Activated CD4-positive, alpha-beta T cell treated with anti-CD3 and anti-CD28 coated beads, Interleukin-2, Interleukin-6, amounts not matched to agents 100 ng/mL and 50 ng/mL, durations not matched to agents 16 hours and 8 hours (primary cell): ENCODE data around the gene SLC9A8.
"Not testable (repeated sequence)": the region's sequence is repeated elsewhere in the genome, so short reads cannot be mapped to it uniquely, and the experiment has no call there.

ENCODE experiments used
- DNase-seq: peaks from one replicate; pipeline ENCODE4 v3.0.0-alpha.2; 2020

Gene SLC9A8

DNA sequence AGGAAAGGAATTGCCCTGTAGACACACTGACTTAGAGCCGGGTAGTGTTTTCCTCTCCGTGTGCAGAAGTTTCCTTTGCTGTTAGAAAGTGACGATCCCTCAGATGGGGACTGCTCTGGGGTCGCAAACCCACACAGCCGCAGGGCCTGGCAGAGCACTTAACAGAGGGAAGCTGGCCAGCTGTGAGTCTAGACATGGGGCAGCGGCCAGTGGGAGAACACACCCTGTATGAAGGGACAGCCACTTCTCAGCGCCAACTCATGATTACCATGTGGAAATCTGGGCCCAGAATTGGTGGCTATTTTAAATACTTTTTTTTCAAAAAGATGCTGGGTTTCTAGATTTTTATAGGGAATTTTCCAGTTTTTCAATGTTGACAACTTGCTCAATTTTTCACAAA lies 39.4 kb downstream of the SLC9A8 start:
- DNase-seq: no peak

DNA sequence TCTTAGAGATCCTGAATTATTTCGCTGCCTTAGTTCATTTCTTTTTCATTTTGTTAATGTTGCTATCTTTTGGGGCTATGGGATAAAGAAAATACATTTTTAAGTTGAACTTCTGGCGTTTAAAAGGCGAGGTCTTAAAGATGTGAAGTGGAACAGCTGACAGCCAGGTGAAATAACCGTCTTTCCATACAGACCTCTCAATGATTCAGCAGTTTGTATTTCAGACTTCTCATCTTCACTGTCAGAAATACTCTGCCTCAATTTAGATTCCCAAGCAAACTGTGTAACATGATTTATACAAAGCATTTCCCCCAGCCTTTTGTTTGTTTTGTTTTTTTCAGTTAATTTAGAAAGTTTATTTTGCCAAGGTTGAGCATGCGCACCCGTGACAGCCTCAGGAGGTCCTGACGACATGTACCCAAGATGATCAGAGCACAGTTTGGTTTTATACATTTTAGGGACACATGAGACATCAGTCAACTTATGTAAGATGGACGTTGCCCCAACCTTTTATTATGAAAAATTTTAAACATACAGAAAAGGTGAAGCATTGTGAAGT lies 40.0 kb downstream of the SLC9A8 start:
- DNase-seq: no peak

DNA sequence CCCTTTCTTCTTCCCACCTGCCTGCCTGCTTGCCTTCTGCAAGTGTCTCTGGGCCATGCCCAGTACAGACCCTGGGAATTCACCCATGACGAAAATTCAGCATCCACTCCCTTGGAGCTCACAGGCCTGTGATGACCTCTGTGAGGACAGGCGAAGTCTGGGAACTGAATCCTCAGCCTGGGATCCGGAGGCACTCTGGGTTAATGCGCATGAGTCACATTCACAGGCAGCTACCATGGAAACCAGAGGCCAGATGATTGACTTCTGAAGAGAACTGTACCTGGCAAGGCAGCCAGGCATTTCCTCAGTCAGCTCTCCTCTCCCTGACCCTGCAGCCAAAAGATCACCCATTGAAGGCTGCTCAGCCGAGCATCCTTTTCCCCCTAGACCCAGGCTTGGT lies 41.0 kb downstream of the SLC9A8 start:
- DNase-seq: no peak

DNA sequence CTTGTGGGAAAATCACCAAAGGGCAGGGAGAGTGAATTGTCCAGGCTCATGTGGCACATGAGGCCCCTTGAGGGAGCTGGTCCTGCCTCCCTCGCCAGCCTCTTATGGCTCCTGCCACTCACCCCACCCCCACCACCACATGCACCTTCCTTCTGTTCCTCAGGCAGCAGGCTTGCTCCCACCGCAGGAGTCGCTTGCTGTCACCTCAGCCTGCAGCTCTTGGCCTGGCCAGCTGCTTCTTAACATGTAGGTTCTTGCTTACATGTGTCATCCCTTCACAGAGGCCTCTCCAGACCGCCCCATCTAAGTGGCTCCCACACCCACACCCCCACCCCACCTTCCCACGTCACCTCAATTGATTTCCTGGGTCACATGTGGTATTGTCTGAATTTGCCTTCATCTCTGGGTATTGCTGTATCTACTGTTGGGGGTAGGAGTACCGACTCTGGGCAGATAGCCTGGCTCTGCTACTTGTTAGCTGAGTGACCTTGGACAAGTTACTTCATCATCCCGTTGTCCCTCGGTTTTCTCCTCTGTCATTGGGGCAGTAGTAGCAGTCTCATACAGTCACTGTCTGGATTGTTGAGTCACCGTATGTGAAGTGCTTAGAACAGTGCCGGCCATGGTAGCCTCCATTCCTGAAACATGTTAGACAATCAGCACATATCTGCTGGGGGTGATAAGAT lies 41.7 kb downstream of the SLC9A8 start:
- no peak for DNase-seq

DNA sequence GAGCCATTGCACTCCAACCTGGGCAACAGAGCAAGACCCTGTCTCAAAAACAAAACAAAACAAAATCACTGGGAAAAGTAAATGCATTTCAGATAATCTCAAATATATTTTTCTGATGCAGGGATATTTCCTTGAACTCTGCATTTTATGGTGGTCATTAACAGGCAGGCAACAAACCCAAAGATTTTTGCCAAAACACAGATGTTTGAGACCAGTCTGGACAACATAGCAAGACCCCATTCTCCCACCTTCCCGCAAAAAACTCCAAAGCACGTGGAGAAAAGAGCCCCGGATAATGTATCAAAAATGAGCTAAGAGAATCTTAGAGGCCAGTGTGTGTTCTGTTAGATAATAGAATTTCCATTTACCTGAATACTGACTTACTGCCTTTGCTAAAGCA lies 44.3 kb downstream of the SLC9A8 start:
- no peak for DNase-seq

DNA sequence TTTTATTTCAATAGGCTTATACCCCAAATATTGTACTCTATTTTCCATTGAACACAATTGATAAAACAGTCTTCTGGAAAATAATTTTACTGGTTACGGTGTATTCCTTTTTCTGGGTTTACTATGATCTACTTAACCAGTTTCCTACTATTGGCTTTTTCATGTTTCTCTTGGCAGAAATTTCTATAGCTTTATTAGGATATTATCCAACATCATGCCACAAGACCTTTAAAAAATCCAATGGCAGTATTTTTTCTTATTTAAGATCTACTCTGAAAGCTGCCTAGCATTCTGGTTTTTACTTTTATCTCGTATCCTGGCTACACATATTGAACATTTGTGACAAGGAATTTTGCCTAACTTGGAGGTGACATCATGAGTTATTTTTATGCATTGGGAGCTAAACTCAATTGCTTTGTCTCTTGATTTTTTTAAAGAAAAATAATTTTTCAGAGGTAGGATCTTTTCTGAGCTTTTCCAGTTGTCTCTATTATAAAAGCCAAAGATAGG lies 45.5 kb downstream of the SLC9A8 start:
- DNase-seq: no peak

DNA sequence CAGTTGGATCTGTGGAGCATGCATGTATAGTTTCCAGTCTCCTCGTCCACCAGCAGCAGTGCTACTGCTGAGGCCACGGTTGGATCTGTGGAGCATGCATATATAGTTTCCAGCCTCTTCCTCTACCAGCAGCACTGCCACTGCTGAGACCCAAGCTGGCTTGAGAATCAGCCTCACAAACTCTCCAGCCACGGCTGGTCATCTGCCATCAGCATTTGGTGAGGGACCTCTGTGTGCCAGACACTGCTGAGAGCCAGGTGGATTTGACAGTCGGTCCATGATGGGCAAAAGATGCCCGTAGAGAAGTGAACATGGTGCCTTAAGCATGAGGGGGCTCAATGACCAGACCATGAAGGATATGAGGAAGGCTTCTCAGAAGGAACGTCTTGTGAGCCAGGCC lies 46.4 kb downstream of the SLC9A8 start:
- no peak for DNase-seq

DNA sequence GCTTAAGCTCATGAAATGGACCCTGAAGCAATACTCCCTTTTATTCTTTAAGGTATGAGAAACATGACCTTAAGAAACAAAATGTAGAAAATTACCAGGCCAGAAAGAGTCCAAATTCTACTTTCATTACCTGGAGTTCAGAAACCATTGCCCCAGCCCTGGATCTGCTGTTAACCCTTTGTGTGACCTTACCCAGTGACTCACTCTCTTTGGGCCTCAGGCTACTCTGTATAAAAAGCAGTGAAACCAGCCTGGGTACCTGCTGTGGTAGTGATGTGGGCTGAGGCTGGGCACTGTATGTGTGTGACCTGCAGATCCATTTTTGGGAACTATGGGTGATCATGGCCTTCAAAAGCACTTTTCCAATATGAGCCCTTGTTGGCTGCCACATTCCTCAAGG lies 47.2 kb downstream of the SLC9A8 start:
- DNase-seq: no peak

DNA sequence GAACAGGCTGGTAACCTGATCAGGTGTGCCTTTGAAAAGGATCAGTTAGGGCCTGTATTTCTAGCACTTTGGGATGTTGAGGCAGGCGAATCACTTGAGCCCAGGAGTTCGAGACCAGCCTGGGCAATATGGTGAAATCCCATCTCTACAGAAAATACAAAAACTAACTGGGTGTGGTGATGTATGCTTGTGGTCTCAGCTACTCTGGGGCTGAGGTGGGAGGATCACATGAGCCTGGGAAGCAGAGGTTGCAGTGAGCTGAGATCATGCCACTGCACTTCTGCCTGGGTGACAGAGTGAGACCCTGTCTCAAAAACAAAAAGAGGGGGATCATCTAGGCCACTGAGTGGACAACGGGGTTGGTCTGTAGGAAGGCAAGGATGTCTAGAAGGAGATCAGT lies 48.6 kb downstream of the SLC9A8 start:
- not testable (repeated sequence) for DNase-seq

DNA sequence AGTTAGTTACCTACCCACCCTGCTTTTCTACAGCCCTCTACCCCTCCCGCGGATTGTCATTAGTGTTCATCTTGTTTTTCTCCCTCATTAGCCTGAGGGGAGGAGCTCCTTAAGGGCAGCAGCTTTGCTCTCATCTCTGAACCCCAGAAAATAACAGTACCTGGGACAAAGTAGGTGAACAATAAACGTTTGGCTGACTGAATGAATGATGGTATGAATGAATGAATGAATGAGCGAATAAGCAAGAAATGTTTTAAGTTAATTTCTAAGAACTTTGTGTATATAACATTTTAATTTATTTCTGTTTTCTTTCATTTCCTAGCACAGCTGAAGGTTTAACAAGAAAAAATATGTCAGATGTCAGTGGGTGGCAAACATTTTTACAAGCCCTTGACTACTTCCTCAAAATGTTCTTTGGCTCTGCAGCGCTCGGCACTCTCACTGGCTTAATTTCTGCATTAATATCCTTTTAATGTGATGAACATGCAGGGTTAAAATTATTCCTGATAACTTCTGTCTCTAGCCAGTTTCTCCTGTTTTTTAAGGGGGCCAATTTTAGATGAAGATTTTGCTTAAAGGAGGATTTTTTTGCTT lies 50.1 kb downstream of the SLC9A8 start:
- no peak for DNase-seq

DNA sequence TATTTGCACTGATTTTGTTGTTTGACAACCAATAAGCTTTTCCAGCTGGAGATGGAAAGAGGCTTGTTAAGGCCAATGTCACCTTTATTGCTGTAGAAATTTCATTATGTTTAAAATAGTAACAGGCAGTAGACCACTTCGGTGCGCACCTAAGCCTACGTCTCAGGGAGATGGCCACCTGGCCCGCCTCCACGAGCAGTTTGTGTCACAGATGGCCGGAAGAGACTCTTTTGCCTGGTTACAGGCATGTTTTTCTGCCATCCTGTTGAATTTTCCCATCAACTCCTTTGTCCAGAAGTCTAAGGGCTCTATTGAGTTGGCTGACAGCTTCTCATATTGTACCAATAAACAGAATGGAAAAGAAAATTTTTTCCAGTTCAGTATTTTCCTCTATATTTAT lies 51.0 kb downstream of the SLC9A8 start:
- DNase-seq: no peak

DNA sequence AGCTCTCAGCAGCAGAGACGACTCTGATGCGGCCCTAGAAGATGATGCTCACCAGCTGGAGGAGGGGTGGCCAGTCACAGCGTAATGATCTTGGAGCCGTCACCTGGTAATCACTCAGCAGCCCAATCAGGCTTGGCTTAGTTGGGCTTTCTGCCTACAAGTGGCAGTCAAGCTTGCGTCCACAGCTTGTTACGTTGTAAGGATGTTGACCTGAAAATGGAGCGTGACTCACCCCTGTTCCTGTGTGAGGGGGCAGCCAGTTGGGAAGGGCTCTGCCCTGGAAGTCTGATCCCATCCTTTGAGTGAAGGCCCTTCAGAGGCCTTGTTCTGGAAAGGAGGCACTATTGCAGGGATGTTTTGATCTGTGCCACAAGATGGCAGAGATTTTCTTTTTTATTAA lies 52.9 kb downstream of the SLC9A8 start:
- peak; percentile 13 for DNase-seq

DNA sequence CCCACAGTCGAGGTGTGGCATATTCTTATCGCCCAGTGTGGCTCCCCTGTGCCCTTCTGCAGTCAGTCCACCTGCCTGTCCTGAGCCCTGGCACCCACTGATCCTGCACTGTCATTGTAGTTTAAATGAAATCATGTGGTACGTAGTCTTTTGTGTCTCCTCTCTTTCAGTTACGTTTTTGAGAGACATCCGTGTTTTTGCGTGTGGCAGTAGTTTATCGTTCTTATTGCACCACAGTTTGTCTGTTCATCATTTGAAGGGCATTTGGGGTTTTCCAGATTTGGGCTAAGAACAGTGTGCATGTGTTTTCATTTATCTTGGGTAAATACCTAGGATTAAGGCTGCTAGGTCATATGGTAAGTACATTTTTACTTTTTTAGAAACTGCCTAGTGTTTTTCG lies 53.4 kb downstream of the SLC9A8 start:
- DNase-seq: peak; percentile 47

DNA sequence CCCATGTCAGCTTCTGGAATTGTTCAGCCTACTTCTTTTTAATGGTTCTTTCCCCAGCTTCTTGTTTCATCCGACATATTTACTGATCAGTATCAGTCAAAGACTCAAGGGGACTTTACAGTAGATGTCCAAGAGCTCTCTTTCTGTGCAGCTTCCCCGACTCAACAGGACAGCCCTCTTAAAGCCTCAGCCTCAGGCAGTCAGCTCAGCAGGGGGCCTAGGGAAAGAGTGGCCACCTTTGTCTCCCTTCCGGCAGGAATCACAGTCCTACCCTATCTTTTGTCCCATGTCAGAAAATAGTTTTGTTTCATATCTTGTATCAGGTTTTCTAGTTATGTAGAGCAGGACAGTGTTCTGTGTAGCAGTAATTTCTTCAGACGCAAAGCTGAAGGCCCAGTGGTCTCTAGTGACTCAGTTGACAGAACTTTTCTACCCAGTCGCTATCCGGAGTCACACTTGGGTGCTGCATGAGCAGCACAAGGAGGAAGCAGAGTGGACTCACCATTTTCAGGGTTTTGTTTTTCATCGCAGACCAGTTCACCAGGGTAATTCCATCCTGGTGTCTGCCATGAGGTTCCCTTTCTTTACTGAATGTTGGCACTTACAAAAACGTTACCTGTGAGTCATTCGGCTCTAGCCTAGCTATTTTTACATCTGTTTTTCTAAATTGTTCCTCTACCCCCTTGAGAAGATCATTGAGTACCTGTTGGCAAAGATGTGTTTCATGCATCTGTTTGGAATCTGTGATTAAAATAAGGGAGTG lies 55.0 kb downstream of the SLC9A8 start:
- DNase-seq: no peak

DNA sequence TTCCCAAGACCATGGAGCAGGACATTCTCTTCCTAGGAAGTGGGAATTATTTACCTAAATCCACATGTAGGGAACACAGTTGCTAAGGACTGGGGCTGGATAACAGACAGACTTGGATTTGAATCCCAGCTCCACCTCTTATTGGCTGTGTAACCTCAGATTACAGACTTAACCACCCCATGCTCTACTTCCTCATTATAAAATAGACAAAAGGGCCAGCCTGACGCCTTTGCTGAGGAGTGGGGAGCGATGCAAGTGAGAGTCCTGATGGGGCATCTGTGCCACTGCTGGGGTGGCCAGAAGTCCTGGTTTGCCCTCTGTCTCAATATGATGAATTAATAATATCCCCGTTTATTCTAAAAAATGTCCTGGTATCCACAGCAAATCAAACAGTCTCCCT lies 55.9 kb downstream of the SLC9A8 start:
- DNase-seq: no peak

DNA sequence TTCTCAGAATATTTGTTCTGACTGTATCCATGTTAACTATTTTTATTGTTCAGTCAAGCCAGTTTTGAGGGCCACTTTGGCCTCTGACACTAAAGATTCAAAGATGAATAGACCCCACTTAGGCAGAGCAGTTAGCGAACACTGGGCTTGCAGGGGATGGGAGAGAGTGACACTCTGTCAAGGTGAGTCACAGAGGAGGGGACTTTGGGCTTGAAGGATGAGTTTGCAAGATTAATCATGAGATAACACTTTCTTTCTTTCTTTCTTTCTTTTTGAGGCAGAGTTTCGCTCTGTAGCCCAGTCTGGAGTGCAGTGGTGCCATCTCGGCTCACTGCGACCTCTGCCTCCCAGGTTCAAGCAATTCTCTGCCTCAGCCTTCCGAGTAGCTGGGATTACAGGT lies 56.3 kb downstream of the SLC9A8 start:
- peak; percentile 43 for DNase-seq

DNA sequence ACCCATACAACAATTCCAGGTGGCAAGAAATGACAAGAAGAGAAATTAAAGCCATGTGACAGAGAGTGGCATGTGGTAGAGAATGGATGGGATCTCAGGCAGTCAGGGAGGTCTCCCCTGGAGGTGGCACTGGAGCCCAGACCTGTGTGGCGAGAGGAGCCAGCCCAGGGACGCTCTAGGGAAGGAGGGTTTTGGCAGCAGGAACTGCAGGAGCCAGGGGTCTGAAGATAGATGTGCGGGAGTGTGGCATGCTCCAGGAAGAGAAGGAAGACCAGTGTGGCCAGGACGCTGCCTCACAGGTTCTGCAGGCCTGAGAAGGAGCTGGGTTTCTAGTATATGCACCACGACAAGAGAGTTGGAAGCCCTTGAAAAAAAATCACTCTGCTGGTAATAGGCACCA lies 57.6 kb downstream of the SLC9A8 start:
- no peak for DNase-seq

DNA sequence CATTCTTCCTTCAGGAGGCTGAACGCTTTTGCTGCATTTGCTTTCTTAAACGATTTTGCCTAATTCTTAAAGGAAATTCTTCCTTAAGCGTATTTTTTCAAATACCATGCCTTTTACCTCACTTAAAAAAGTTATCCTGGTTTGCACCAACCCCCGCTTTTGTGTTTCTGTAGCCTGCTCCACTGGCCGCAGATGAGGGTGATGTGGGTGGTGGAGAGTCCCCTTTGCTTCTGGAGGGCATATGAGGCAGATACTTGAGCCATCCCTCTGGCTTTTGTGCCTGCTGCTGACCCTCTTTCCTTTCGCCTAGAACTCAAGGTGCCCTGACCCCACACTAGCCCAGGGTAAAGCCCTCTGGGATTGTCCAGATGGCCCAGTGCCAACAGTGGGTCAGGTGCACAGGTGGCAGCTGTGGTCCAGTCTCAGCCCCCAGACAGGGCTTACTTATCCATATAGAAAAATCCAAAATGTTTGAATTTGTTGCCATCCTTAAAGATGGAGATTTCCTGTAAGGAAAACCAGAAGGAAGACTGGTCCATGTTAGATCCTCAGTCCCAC lies 58.8 kb downstream of the SLC9A8 start:
- no peak for DNase-seq

DNA sequence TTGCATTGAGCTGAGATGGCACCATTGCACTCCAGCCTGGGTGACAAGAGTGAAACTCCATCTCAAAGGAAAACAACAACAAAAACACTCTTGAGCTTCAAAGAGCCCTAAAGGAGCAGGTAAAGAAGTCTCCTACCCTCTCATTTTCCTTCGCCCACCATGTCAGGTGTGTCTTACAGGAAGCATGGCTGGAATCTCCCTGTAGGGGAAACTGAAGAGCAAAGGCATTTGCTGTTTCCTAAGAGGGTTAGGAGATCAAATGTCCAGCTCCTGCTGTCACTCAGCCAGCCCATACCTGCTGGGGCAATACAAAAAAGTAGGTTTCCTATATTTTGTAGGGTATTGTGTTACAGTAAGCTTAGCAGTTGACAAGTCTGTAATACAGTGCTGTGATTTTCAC lies 59.4 kb downstream of the SLC9A8 start:
- no peak for DNase-seq

DNA sequence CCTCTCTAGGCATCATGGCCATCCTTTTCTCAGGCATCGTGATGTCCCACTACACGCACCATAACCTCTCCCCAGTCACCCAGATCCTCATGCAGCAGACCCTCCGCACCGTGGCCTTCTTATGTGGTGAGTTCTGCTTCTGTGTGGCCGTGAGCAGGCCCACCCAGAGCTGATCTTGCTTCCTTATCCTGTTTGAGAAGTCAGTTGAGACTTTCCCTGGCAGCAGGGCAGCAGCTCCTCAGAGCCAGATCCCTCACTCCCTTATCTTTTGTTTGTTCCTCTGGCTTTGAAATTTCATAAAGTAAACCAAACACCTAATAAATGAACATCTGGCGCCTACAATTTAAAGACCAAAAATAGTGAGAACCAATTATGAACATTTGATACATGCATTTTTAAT lies 62.1 kb downstream of the SLC9A8 start:
- DNase-seq: no peak

DNA sequence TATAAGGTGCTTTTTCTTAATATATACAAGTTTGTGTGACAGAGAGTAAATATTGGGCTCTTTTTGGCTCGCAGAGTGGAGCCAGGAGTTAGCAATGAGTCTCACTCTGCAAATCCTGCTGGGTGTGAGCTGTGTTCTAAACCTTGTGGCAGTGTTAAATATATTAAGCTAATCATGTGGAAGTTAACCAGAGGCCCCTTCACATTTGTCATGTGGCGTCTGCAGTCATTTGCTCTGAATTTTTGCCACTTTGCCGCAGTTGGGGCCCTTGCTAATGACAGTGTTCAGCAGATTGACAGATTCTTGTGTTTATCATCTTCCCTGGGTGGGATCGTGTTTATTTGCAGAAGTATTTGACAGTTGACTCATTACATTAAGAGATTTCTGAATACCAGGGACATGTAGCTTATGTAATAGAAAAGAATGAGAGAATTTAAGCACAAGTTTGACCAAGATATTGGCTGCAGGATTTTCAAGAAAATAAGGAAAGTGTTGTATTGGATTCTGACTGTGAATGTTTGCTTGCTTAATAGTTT lies 64.8 kb downstream of the SLC9A8 start:
- DNase-seq: no peak

DNA sequence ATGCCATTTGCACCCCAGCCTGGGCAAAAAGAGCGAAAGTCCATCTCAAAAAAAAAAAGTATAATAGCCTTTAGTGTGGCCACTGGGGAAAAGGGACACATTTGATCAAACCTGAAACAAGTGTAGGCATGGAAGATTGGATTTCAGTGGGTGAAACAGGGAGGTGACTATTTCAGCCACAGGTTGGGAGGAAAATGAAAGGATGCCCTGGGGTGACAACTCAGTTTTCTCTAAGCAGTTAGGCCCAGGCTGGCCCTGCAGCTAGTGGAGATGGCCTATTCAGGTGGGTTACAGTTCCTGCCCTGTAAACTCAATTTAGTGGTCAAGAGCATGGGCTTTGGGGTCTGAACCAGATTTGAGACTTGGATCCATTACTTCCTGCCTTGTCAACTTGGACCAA lies 66.3 kb downstream of the SLC9A8 start:
- no peak for DNase-seq

DNA sequence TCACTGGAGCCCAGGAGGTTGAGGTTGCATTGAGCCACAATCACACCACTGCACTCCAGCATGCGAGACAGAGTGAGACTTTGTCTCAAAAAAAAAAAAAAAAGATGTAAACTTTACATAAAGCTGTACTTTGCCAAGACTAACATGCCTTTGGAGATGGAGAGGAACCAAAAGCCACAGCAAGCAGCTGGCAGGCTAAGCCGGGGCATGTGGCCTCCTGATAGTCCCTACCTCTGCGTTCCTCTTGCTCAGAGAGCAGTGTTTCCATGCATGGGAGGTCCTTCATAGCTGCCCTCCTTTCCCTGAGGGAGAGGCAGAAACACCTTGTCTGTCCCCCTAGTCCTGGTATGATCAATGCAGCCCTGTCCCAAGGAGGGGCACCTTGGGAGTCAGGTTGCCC lies 67.5 kb downstream of the SLC9A8 start:
- no peak for DNase-seq
